H9 (cell line): ENCODE results near the gene ABCC4. TPM values are rescaled to one million over a fixed set of nuclear protein-coding genes. Genes with fewer than 3 reads are reported as not detected.

ENCODE experiments used
- DNase-seq: peaks from one replicate; pipeline ENCODE4 v3.0.0-alpha.2; 2017
- H2AFZ ChIP-seq: one replicate; pipeline ENCODE4 v1.6.1; 2013; ENCODE audit warnings: mild to moderate bottlenecking, low read length, control low read depth, moderate library complexity
- H2AK5ac ChIP-seq: 2 replicates; pipeline ENCODE4 v1.6.1; 2013; ENCODE audit warnings: low read length, control low read depth, mixed read lengths; ENCODE audit not compliant: insufficient read length
- H2BK120ac ChIP-seq: one replicate; pipeline ENCODE4 v1.6.1; 2013; ENCODE audit warnings: low read depth, mild to moderate bottlenecking, low read length, control low read depth, inconsistent platforms; ENCODE audit not compliant: poor library complexity, severe bottlenecking
- H2BK12ac ChIP-seq: 2 replicates; pipeline ENCODE4 v1.6.1; 2013; ENCODE audit warnings: low read length, control low read depth, mixed read lengths, low read depth; ENCODE audit not compliant: insufficient read length
- H2BK15ac ChIP-seq: 2 replicates; pipeline ENCODE4 v1.6.1; 2013; ENCODE audit warnings: low read depth, low read length, control low read depth
- H2BK20ac ChIP-seq: one replicate; pipeline ENCODE4 v1.6.1; 2013; ENCODE audit warnings: low read depth, mild to moderate bottlenecking, low read length, control low read depth, inconsistent platforms; ENCODE audit not compliant: poor library complexity, severe bottlenecking
- H2BK5ac ChIP-seq: 2 replicates; pipeline ENCODE4 v1.6.1; 2013; ENCODE audit warnings: low read length, control low read depth, mixed read lengths; ENCODE audit not compliant: insufficient read length
- H3K14ac ChIP-seq: 2 replicates; pipeline ENCODE4 v1.6.1; 2013; ENCODE audit warnings: low read length, control low read depth; ENCODE audit not compliant: insufficient read depth
- H3K18ac ChIP-seq: 2 replicates; pipeline ENCODE4 v1.6.1; 2013; ENCODE audit warnings: low read depth, mild to moderate bottlenecking, mixed read lengths, low read length, control low read depth; ENCODE audit not compliant: insufficient read length
- H3K23ac ChIP-seq: 2 replicates; pipeline ENCODE4 v1.6.1; 2013; ENCODE audit warnings: low read length, control low read depth, mixed read lengths, low read depth; ENCODE audit not compliant: insufficient read length
- H3K23me2 ChIP-seq: 2 replicates; pipeline ENCODE4 v1.6.1; 2013; ENCODE audit warnings: low read depth, mild to moderate bottlenecking, mixed read lengths, low read length, control low read depth; ENCODE audit not compliant: insufficient read length, poor library complexity, severe bottlenecking
- H3K27ac ChIP-seq: 2 replicates; pipeline ENCODE4 v1.5.1; 2013; ENCODE audit warnings: low read length, control low read depth, mixed read lengths, low read depth; ENCODE audit not compliant: insufficient read length
- H3K27me3 ChIP-seq: 2 replicates; pipeline ENCODE4 v1.6.1; 2013; ENCODE audit warnings: low read length, control low read depth, inconsistent platforms; ENCODE audit not compliant: insufficient read depth
- H3K4ac ChIP-seq: 2 replicates; pipeline ENCODE4 v1.6.1; 2013; ENCODE audit warnings: low read depth, mild to moderate bottlenecking, control low read depth, inconsistent platforms, low read length, moderate library complexity
- H3K4me1 ChIP-seq: 2 replicates; pipeline ENCODE4 v1.6.1; 2013; ENCODE audit warnings: low read length, control low read depth, inconsistent platforms; ENCODE audit not compliant: insufficient read depth
- H3K4me2 ChIP-seq: 2 replicates; pipeline ENCODE4 v1.6.1; 2013; ENCODE audit warnings: low read length, control low read depth, mixed read lengths; ENCODE audit not compliant: insufficient read length, insufficient read depth
- H3K56ac ChIP-seq: 2 replicates; pipeline ENCODE4 v1.6.1; 2013; ENCODE audit warnings: low read depth, mild to moderate bottlenecking, mixed read lengths, low read length, control low read depth; ENCODE audit not compliant: insufficient read length
- H3K79me1 ChIP-seq: 2 replicates; pipeline ENCODE4 v1.6.1; 2013; ENCODE audit warnings: low read depth, mild to moderate bottlenecking, moderate library complexity, low read length, control low read depth, inconsistent platforms; ENCODE audit not compliant: insufficient read depth, poor library complexity, severe bottlenecking
- H3K79me2 ChIP-seq: 2 replicates; pipeline ENCODE4 v1.6.1; 2013; ENCODE audit warnings: low read length, control low read depth, inconsistent platforms; ENCODE audit not compliant: insufficient read depth
- H3K9ac ChIP-seq: 2 replicates; pipeline ENCODE4 v1.6.1; 2013; ENCODE audit warnings: low read length, control low read depth, mixed read lengths; ENCODE audit not compliant: insufficient read length; ENCODE audit errors: extremely low read depth
- H3K9me3 ChIP-seq: one replicate; pipeline ENCODE4 v1.6.1; 2013; ENCODE audit warnings: low read depth, low read length, inconsistent platforms; ENCODE audit not compliant: control insufficient read depth
- H3T11ph ChIP-seq: one replicate; pipeline ENCODE4 v1.6.1; 2013; ENCODE audit warnings: mild to moderate bottlenecking, low read length, control low read depth, inconsistent platforms
- H4K20me1 ChIP-seq: one replicate; pipeline ENCODE4 v1.6.1; 2013; ENCODE audit not compliant: control insufficient read depth, insufficient read length, insufficient read depth
- H4K5ac ChIP-seq: 2 replicates; pipeline ENCODE4 v1.6.1; 2013; ENCODE audit warnings: low read depth, mild to moderate bottlenecking, mixed read lengths, low read length, control low read depth; ENCODE audit not compliant: insufficient read length
- H4K8ac ChIP-seq: replicated peaks from 2 replicates; pipeline ENCODE4 v1.6.1; 2013; ENCODE audit warnings: low read length, control low read depth, mixed read lengths, low read depth; ENCODE audit not compliant: insufficient read length
- H4K91ac ChIP-seq: 2 replicates; pipeline ENCODE4 v1.6.1; 2013; ENCODE audit warnings: low read depth, mild to moderate bottlenecking, moderate library complexity, mixed read lengths, low read length, control low read depth; ENCODE audit not compliant: insufficient read length
- H3K27ac Mint-ChIP-seq, 3 experiments: 2 replicates in 2 of 3; 3 replicates in 1 of 3; pipeline ENCODE4 v1.8.0; 2020 to 2021; ENCODE audit warnings: mixed read lengths in 3 of 3, mild to moderate bottlenecking in 1 of 3, moderate library complexity in 1 of 3
- H3K27me3 Mint-ChIP-seq: 2 replicates; pipeline ENCODE4 v1.8.0; 2021; ENCODE audit warnings: low read depth, mild to moderate bottlenecking, moderate library complexity, mixed read lengths
- H3K36me3 Mint-ChIP-seq, 3 experiments: 2 replicates in 2 of 3; 3 replicates in 1 of 3; pipeline ENCODE4 v1.8.0; 2020 to 2021; ENCODE audit warnings: low read depth in 3 of 3, mixed read lengths in 3 of 3; ENCODE audit not compliant: insufficient read depth in 1 of 3
- H3K4me1 Mint-ChIP-seq, 2 experiments: 2 replicates each; pipeline ENCODE4 v1.8.0; 2020; ENCODE audit warnings: mixed read lengths in 2 of 2
- H3K4me3 Mint-ChIP-seq, 2 experiments: 2 replicates in 1 of 2; 3 replicates in 1 of 2; pipeline ENCODE4 v1.8.0; 2020 to 2021; ENCODE audit warnings: mild to moderate bottlenecking in 2 of 2, mixed read lengths in 2 of 2, moderate library complexity in 1 of 2
- H3K9me3 Mint-ChIP-seq, 2 experiments: 2 replicates in 1 of 2; 3 replicates in 1 of 2; pipeline ENCODE4 v1.8.0; 2020; ENCODE audit warnings: mild to moderate bottlenecking in 2 of 2, mixed read lengths in 2 of 2, moderate library complexity in 1 of 2
- WGBS: extraction: QIAGEN DNeasy Blood & Tissue Kit; methylation state at CpG from one replicate; pipeline ENCODE4 v1.1.7; 2013; ENCODE audit warnings: missing lambda C conversion rate, low lambda C conversion rate, mixed read lengths; ENCODE audit not compliant: insufficient read length; ENCODE audit errors: extremely low coverage; 5-methylcytosine and 5-hydroxymethylcytosine counted together
- total RNA-seq: library from RNA; stranded (reverse); gene quantifications from 2 replicates; pipeline ENCODE4 v1.2.1, GENCODE V29; 2021
- TF ChIP-seq, protein P1 (sequence below): fragments of 200-600 bp; sonication (generic); conservative IDR thresholded peaks from 3 replicates; pipeline ENCODE4 v1.8.0; 2021; ENCODE audit warnings: antibody characterized with exemption, mild to moderate bottlenecking

ABCC4 gene
- total RNA-seq, 1 experiment from 2014 or later: 5.9 TPM

- Histone ChIP-seq H2BK12ac (no peak overlapping the region), H4K20me1 (no peaks in the 10 kb centered on the region), H3K4me1 (peaks cover 7% of the 10 kb centered on the region; the same call in 1 of the 2 replicates), H4K91ac (no peak overlapping the region), H3T11ph (no peak overlapping the region), H3K9ac (no peak overlapping the region), H3K23ac (no peak overlapping the region), H3K27ac (no peak overlapping the region), H3K4me2 (no peak overlapping the region), H2BK15ac (no peak overlapping the region), H2BK120ac (no peak overlapping the region), H4K5ac (no peak overlapping the region), H3K18ac (no peak overlapping the region), H3K4ac (no peak overlapping the region), H3K9me3 (no peaks in the 10 kb centered on the region), H2AK5ac (no peak overlapping the region), H3K56ac (no peak overlapping the region), H3K14ac (no peak overlapping the region), H2BK20ac (no peak overlapping the region), H2BK5ac (no peak overlapping the region), H3K79me2 (no peaks in the 10 kb centered on the region), H4K8ac (no peak overlapping the region), H2AFZ (no peak overlapping the region), H3K79me1 (no peaks in the 10 kb centered on the region), H3K23me2 (peaks cover 10% of the 10 kb centered on the region), H3K27me3 (no peaks in the 10 kb centered on the region)
- Mint-ChIP-seq H3K36me3 (peaks cover 0 to 12% (median 4%) of the 10 kb centered on the region in 3 experiments; a peak in 4 of 7 replicates), H3K27me3 (peaks cover 15% of the 10 kb centered on the region), H3K4me1 (peaks cover 31 to 34% of the 10 kb centered on the region in 2 experiments), H3K9me3 (peaks cover 4 to 8% of the 10 kb centered on the region in 2 experiments; a peak in 3 of 5 replicates), H3K27ac (no peak overlapping the region), H3K4me3 (no peak overlapping the region)
- no peak for DNase-seq
- TF ChIP-seq, protein P1, sequence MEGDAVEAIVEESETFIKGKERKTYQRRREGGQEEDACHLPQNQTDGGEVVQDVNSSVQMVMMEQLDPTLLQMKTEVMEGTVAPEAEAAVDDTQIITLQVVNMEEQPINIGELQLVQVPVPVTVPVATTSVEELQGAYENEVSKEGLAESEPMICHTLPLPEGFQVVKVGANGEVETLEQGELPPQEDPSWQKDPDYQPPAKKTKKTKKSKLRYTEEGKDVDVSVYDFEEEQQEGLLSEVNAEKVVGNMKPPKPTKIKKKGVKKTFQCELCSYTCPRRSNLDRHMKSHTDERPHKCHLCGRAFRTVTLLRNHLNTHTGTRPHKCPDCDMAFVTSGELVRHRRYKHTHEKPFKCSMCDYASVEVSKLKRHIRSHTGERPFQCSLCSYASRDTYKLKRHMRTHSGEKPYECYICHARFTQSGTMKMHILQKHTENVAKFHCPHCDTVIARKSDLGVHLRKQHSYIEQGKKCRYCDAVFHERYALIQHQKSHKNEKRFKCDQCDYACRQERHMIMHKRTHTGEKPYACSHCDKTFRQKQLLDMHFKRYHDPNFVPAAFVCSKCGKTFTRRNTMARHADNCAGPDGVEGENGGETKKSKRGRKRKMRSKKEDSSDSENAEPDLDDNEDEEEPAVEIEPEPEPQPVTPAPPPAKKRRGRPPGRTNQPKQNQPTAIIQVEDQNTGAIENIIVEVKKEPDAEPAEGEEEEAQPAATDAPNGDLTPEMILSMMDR: no peak
- no CpG with 5 or more reads among the region's 4 CpGs for WGBS
Measured at GRCh38 chr13:94972262-94972661, 329.0 kb downstream of the ABCC4 start.
